ENCODE measurements around the gene CLHC1. TPM values are rescaled to one million over a fixed set of nuclear protein-coding genes. Genes with fewer than 3 reads are reported as not detected.

Gene CLHC1
- total and polyA plus RNA-seq, 2 donors (not counting 3 experiments of a cell fraction or from before 2014, with no cell fraction given): 2.4 to 12.3 TPM

- H4K20me1 ChIP-seq (replicated peaks; ENCODE audit: control insufficient read depth, extremely low read depth, insufficient read depth, low read length): no peaks in the 10 kb centered on the region
- no peak overlapping the region for H2AFZ ChIP-seq (ENCODE audit: low read depth, low read length)
- no peak overlapping the region for H3K4me2 ChIP-seq (ENCODE audit: insufficient read depth, low read length)
- intact Hi-C loops (cut with micrococcal nuclease): no loop called here
- no peak overlapping the region for H3K27ac ChIP-seq (ENCODE audit: insufficient read depth, low read depth, low read length)
- no peak overlapping the region for H3K4me3 ChIP-seq (replicated peaks in 1 of 3; ENCODE audit: insufficient read depth in 1 of 3, low read depth in 1 of 3, low read length in 3 of 3)
- TF ChIP-seq GATA2 (IDR thresholded peaks at IDR 0.05; ENCODE audit: insufficient read depth, insufficient read length, low read depth, low read length) (no peak), EZH2 (IDR thresholded peaks at IDR 0.05; ENCODE audit: borderline replicate concordance, low read depth, low read length, severe bottlenecking) (no peak), POLR2AphosphoS5 (IDR thresholded peaks at IDR 0.05; ENCODE audit: insufficient read depth, low read depth, low read length) (no peak), JUN (IDR thresholded peaks at IDR 0.05; ENCODE audit: borderline replicate concordance, insufficient read depth, insufficient read length, low read depth) (no peak), FOS (IDR thresholded peaks at IDR 0.05; ENCODE audit: borderline replicate concordance, insufficient read depth, low read length) (no peak), MYC (IDR thresholded peaks at IDR 0.05; ENCODE audit: low read depth, low read length) (no peak), POLR2A (IDR thresholded peaks at IDR 0.05; ENCODE audit: low read depth, low read length) (no peak)
- TF ChIP-seq, protein P1, sequence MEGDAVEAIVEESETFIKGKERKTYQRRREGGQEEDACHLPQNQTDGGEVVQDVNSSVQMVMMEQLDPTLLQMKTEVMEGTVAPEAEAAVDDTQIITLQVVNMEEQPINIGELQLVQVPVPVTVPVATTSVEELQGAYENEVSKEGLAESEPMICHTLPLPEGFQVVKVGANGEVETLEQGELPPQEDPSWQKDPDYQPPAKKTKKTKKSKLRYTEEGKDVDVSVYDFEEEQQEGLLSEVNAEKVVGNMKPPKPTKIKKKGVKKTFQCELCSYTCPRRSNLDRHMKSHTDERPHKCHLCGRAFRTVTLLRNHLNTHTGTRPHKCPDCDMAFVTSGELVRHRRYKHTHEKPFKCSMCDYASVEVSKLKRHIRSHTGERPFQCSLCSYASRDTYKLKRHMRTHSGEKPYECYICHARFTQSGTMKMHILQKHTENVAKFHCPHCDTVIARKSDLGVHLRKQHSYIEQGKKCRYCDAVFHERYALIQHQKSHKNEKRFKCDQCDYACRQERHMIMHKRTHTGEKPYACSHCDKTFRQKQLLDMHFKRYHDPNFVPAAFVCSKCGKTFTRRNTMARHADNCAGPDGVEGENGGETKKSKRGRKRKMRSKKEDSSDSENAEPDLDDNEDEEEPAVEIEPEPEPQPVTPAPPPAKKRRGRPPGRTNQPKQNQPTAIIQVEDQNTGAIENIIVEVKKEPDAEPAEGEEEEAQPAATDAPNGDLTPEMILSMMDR (IDR thresholded peaks at IDR 0.05; ENCODE audit: extremely low read depth in 1 of 2, insufficient read depth in 1 of 2, low read depth in 1 of 2, low read length in 2 of 2): no peak
- TF ChIP-seq, protein P2, sequence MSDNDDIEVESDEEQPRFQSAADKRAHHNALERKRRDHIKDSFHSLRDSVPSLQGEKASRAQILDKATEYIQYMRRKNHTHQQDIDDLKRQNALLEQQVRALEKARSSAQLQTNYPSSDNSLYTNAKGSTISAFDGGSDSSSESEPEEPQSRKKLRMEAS (IDR thresholded peaks at IDR 0.05; ENCODE audit: insufficient read depth, insufficient read length): no peak
- no peaks in the 10 kb centered on the region for H3K9me3 ChIP-seq (replicated peaks; ENCODE audit: control insufficient read depth, insufficient read depth, low read length)
- ChIA-PET CTCF (no interaction called here), POLR2A (no interaction called here)
- DNase-seq (ENCODE audit: low read depth, low spot score) (no peak), FAIRE-seq (no peak)
- H3K9ac ChIP-seq (replicated peaks; ENCODE audit: extremely low read depth, insufficient read depth, low read length): no peak overlapping the region
- H3K4me1 ChIP-seq (ENCODE audit: control insufficient read depth, extremely low read depth, insufficient read depth, low read length): peaks cover 5% of the 10 kb centered on the region
- dilution Hi-C loops (cut with MboI; ENCODE audit: extremely low pct_ligation_motif_present, low sequenced_read_pairs): no loop called here
- H3K79me2 ChIP-seq (ENCODE audit: control insufficient read depth, insufficient read depth, low read length): no peaks in the 10 kb centered on the region
- no TSS peak for BruUV-seq (replicated peaks)
- no peaks in the 10 kb centered on the region for H3K27me3 ChIP-seq (ENCODE audit: control insufficient read depth in 2 of 2, insufficient read depth in 2 of 2, low read length in 2 of 2)
- no peaks in the 10 kb centered on the region for H3K36me3 ChIP-seq (ENCODE audit: control insufficient read depth in 2 of 2, extremely low read depth in 1 of 2, insufficient read depth in 2 of 2, low read length in 2 of 2)
- H3K9me1 ChIP-seq (replicated peaks; ENCODE audit: control insufficient read depth, extremely low read depth, insufficient read depth, low read length): no peaks in the 10 kb centered on the region
Observed at GRCh38 chr2:55139305-55139704, 92.8 kb downstream of the CLHC1 start.

Data from endothelial cell of umbilical vein (primary cell).